HEK293 (cell line): Measurements from ENCODE around the gene APOL1.

ENCODE experiments used
- CTCF ChIA-PET: fragments of 350-600 bp; formaldehyde crosslinking; extraction: SDS; loops from one replicate; lab custom pipeline; 2021; ENCODE audit warnings: antibody characterized with exemption; lab: Yijun Ruan, JAX
- POLR2A ChIA-PET: fragments of 300-600 bp; formaldehyde crosslinking; extraction: SDS; loops from one replicate; lab custom pipeline; 2020; ENCODE audit warnings: antibody characterized with exemption, inconsistent platforms; lab: Yijun Ruan, JAX
- H3K27ac ChIP-seq: fragments of 200-500 bp; sonication (Bioruptor generic); 2 replicates; pipeline ENCODE4 v1.5.1; 2014; ENCODE audit warnings: low read depth, low read length, control low read depth, inconsistent platforms; ENCODE audit errors: extremely low read depth
- H3K36me3 ChIP-seq, 2 experiments: fragments of 200-500 bp in 1 of 2; sonication (Bioruptor generic) in 1 of 2; 1 replicate in 1 of 2; 2 replicates in 1 of 2; pipeline ENCODE4 v1.5.1; 2014 to 2017; ENCODE audit warnings: inconsistent platforms in 2 of 2, low read length in 2 of 2; ENCODE audit not compliant: control insufficient read depth in 2 of 2, insufficient read depth in 1 of 2
- H3K4me1 ChIP-seq: fragments of 200-500 bp; sonication (Bioruptor generic); 2 replicates; pipeline ENCODE4 v1.5.1; 2014; ENCODE audit warnings: mild to moderate bottlenecking, low read length, inconsistent platforms; ENCODE audit not compliant: control insufficient read depth, insufficient read depth
- H3K4me3 ChIP-seq: 2 replicates; pipeline ENCODE4 v1.5.1; 2011; ENCODE audit warnings: low read depth, mild to moderate bottlenecking, control low read depth, low read length, moderate library complexity
- H3K9me3 ChIP-seq: fragments of 200-500 bp; sonication (Bioruptor generic); 2 replicates; pipeline ENCODE4 v1.5.1; 2014; ENCODE audit warnings: low read depth, low read length, inconsistent platforms; ENCODE audit not compliant: control insufficient read depth, insufficient read depth
- EGR2 ChIP-seq: fragments of 450-650 bp; formaldehyde crosslinking; IDR thresholded peaks from 2 replicates; pipeline ENCODE4 v1.5.1; 2016; ENCODE audit warnings: low read depth, missing biosample characterization, missing genetic modification characterization
- HOXC10 ChIP-seq: sonication (generic); formaldehyde crosslinking; IDR thresholded peaks from 2 replicates; pipeline ENCODE4 v1.8.1; 2023; ENCODE audit warnings: mild to moderate bottlenecking, missing genetic modification reagents
- KLF1 ChIP-seq: fragments of 450-650 bp; formaldehyde crosslinking; IDR thresholded peaks from 2 replicates; pipeline ENCODE4 v1.5.1; 2016; ENCODE audit warnings: missing biosample characterization, missing genetic modification characterization
- KLF9 ChIP-seq: fragments of 450-650 bp; formaldehyde crosslinking; IDR thresholded peaks from 2 replicates; pipeline ENCODE4 v1.5.1; 2016; ENCODE audit warnings: missing biosample characterization, missing genetic modification characterization, low read depth
- SCRT2 ChIP-seq: fragments of 450-650 bp; formaldehyde crosslinking; IDR thresholded peaks from 2 replicates; pipeline ENCODE4 v1.5.1; 2016; ENCODE audit warnings: missing biosample characterization, missing genetic modification characterization
- YY1 ChIP-seq: fragments of 450-650 bp; formaldehyde crosslinking; IDR thresholded peaks from 2 replicates; pipeline ENCODE4 v1.5.1; 2018; ENCODE audit warnings: missing biosample characterization, missing genetic modification characterization
- ZFP69B ChIP-seq: fragments of 450-650 bp; formaldehyde crosslinking; IDR thresholded peaks from 2 replicates; pipeline ENCODE4 v1.5.1; 2016; ENCODE audit warnings: missing biosample characterization, missing genetic modification characterization
- ZNF112 ChIP-seq: fragments of 450-650 bp; formaldehyde crosslinking; IDR thresholded peaks from 2 replicates; pipeline ENCODE4 v1.5.0; 2017; ENCODE audit warnings: missing biosample characterization, missing genetic modification characterization
- ZNF140 ChIP-seq: fragments of 450-650 bp; formaldehyde crosslinking; IDR thresholded peaks from 2 replicates; pipeline ENCODE4 v1.5.1; 2016; ENCODE audit warnings: missing biosample characterization, missing genetic modification characterization
- ZNF157 ChIP-seq: fragments of 450-650 bp; formaldehyde crosslinking; IDR thresholded peaks from 2 replicates; pipeline ENCODE4 v1.5.1; 2016; ENCODE audit warnings: missing biosample characterization, missing genetic modification characterization
- ZNF16 ChIP-seq: fragments of 450-650 bp; formaldehyde crosslinking; IDR thresholded peaks from 2 replicates; pipeline ENCODE4 v1.5.1; 2016; ENCODE audit warnings: low read depth, missing biosample characterization, missing genetic modification characterization
- ZNF248 ChIP-seq: fragments of 450-650 bp; formaldehyde crosslinking; IDR thresholded peaks from 2 replicates; pipeline ENCODE4 v1.5.1; 2017; ENCODE audit warnings: missing biosample characterization, missing genetic modification characterization
- ZNF274 ChIP-seq, 2 experiments: fragments of 200-500 bp in 1 of 2; fragments of 450-650 bp in 1 of 2; sonication (Bioruptor generic) in 1 of 2; formaldehyde crosslinking in 1 of 2; IDR thresholded peaks; 2 replicates each; pipeline versions ENCODE4 v1.5.1 to v1.6.1; 2014 to 2016; ENCODE audit warnings: borderline replicate concordance in 1 of 2, inconsistent platforms in 1 of 2, low read length in 1 of 2, missing biosample characterization in 1 of 2, missing genetic modification characterization in 1 of 2
- ZNF341 ChIP-seq: fragments of 450-650 bp; formaldehyde crosslinking; IDR thresholded peaks from 2 replicates; pipeline ENCODE4; 2016; ENCODE audit warnings: low read depth, missing biosample characterization, missing genetic modification characterization
- ZNF37A ChIP-seq: fragments of 450-650 bp; IDR thresholded peaks from 2 replicates; pipeline ENCODE4 v1.5.1; 2018; ENCODE audit warnings: missing biosample characterization, missing genetic modification characterization
- ZNF391 ChIP-seq: fragments of 450-650 bp; formaldehyde crosslinking; IDR thresholded peaks from 2 replicates; pipeline ENCODE4 v1.5.1; 2016; ENCODE audit warnings: low read depth, missing biosample characterization, missing genetic modification characterization, borderline replicate concordance
- ZNF433 ChIP-seq: fragments of 450-650 bp; formaldehyde crosslinking; IDR thresholded peaks from 2 replicates; pipeline ENCODE4 v1.5.1; 2016; ENCODE audit warnings: missing biosample characterization, missing genetic modification characterization, low read depth
- ZNF48 ChIP-seq: fragments of 450-650 bp; formaldehyde crosslinking; IDR thresholded peaks from 2 replicates; pipeline ENCODE4 v1.5.1; 2016; ENCODE audit warnings: missing biosample characterization, missing genetic modification characterization
- ZNF501 ChIP-seq: fragments of 450-650 bp; formaldehyde crosslinking; IDR thresholded peaks from 2 replicates; pipeline ENCODE4 v1.5.1; 2016; ENCODE audit warnings: missing biosample characterization, missing genetic modification characterization
- ZNF514 ChIP-seq: fragments of 450-650 bp; formaldehyde crosslinking; IDR thresholded peaks from 2 replicates; pipeline ENCODE4 v1.5.1; 2016; ENCODE audit warnings: missing biosample characterization, missing genetic modification characterization
- ZNF530 ChIP-seq: fragments of 450-650 bp; formaldehyde crosslinking; IDR thresholded peaks from 2 replicates; pipeline ENCODE4 v1.5.1; 2016; ENCODE audit warnings: low read depth, missing biosample characterization, missing genetic modification characterization
- ZNF548 ChIP-seq: fragments of 450-650 bp; formaldehyde crosslinking; IDR thresholded peaks from 2 replicates; pipeline ENCODE4 v1.5.1; 2016; ENCODE audit warnings: missing biosample characterization, missing genetic modification characterization
- ZNF555 ChIP-seq: fragments of 450-650 bp; formaldehyde crosslinking; conservative IDR thresholded peaks from 2 replicates; pipeline ENCODE4 v1.5.1; 2017; ENCODE audit warnings: missing biosample characterization, mild to moderate bottlenecking, missing genetic modification characterization, inconsistent platforms
- ZNF660 ChIP-seq: fragments of 450-650 bp; IDR thresholded peaks from 2 replicates; pipeline ENCODE4 v1.5.1; 2018; ENCODE audit warnings: missing biosample characterization, mild to moderate bottlenecking, missing genetic modification characterization
- ZNF707 ChIP-seq: fragments of 450-650 bp; formaldehyde crosslinking; IDR thresholded peaks from 2 replicates; pipeline ENCODE4 v1.5.1; 2016; ENCODE audit warnings: missing biosample characterization, missing genetic modification characterization
- ZNF776 ChIP-seq: fragments of 450-650 bp; formaldehyde crosslinking; IDR thresholded peaks from 2 replicates; pipeline ENCODE4 v1.5.0; 2017; ENCODE audit warnings: missing biosample characterization, missing genetic modification characterization, borderline replicate concordance
- ZXDB ChIP-seq: fragments of 450-650 bp; formaldehyde crosslinking; IDR thresholded peaks from 2 replicates; pipeline ENCODE4 v1.5.1; 2016; ENCODE audit warnings: missing biosample characterization, missing genetic modification characterization
- TF ChIP-seq, protein P1 (sequence below): fragments of 450-650 bp; formaldehyde crosslinking; IDR thresholded peaks from 2 replicates; pipeline ENCODE4 v1.5.1; 2017; ENCODE audit warnings: missing biosample characterization, missing genetic modification characterization
- TF ChIP-seq, protein P2 (sequence below): fragments of 450-650 bp; formaldehyde crosslinking; IDR thresholded peaks from 2 replicates; pipeline ENCODE4 v1.5.1; 2016; ENCODE audit warnings: missing biosample characterization, missing genetic modification characterization
- TF ChIP-seq, protein P3 (sequence below): fragments of 450-650 bp; formaldehyde crosslinking; IDR thresholded peaks from 2 replicates; pipeline ENCODE4 v1.5.1; 2016; ENCODE audit warnings: missing biosample characterization, missing genetic modification characterization

The APOL1 gene

DNA sequence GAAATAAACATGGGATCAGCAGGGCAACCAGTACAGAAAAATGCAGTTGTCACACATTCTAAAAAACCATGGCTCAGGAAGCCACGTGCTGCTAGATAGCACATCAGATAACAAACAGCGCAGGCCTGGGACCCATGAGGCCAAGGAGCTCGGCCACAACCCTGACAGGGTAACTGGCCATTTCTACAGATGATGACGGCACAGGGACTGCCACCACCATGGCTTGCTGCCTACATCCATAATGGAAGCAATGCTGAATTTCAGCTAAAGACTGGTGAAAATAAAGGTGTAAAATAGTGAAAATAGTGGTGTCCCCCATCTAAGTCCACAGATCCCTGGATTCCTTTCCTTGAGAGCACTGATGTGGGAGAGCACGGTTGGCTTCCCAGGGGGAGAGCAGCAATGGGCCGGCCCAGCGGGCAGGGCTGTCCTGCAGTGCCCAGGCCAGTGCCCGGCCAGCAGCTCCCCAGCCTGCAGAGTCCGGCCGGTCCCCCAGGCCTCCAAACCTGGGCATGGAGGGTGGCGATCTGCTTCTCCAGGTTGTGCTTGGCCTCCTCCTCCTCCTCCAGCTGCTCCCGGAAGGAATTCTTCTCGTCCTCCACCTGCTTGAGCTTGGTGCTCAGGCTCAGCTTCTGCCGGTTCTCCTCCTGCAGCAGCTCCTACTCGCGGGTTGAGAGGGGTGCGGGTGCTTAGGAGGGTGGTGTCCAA, 40.0 kb downstream of the APOL1 start:
- POLR2A ChIA-PET: interaction anchor here (1.4 to 1.6 kb wide), 2 partner anchors 95 to 189 kb away, joined by 3 to 4 read pairs; partner anchors contain the start of genes MYH9 and TXN2
- no peaks in the 10 kb centered on the region for H3K9me3 ChIP-seq
- no peak overlapping the region for H3K4me3 ChIP-seq
- peaks cover 30 to 86% of the 10 kb centered on the region in 2 experiments for H3K36me3 ChIP-seq
- TF ChIP-seq ZNF707: no peak
- TF ChIP-seq, protein P1, sequence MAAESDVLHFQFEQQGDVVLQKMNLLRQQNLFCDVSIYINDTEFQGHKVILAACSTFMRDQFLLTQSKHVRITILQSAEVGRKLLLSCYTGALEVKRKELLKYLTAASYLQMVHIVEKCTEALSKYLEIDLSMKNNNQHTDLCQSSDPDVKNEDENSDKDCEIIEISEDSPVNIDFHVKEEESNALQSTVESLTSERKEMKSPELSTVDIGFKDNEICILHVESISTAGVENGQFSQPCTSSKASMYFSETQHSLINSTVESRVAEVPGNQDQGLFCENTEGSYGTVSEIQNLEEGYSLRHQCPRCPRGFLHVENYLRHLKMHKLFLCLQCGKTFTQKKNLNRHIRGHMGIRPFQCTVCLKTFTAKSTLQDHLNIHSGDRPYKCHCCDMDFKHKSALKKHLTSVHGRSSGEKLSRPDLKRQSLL (tag by site-specific recombination): no peak
- TF ChIP-seq ZNF391: no peak
- TF ChIP-seq ZNF274 (IDR thresholded peaks at IDR 0.05; ENCODE audit: low read length): no peak
- no peak for TF ChIP-seq ZNF274 (tag by site-specific recombination; IDR thresholded peaks at IDR 0.05; ENCODE audit: borderline replicate concordance)
- no peak for TF ChIP-seq ZNF140 (tag by site-specific recombination)
- TF ChIP-seq ZNF530 (tag by site-specific recombination): no peak
- no peak for TF ChIP-seq ZNF555 (tag by site-specific recombination)
- TF ChIP-seq EGR2: no peak
- TF ChIP-seq ZNF660 (tag by site-specific recombination): no peak
- TF ChIP-seq ZNF248 (tag by site-specific recombination): no peak
- TF ChIP-seq ZNF16 (tag by site-specific recombination): no peak
- TF ChIP-seq ZNF112 (tag by site-specific recombination): no peak
- no peak for TF ChIP-seq ZXDB
- H3K4me1 ChIP-seq: no peaks in the 10 kb centered on the region
- CTCF ChIA-PET: interaction anchor here (0.5 to 2.3 kb wide), 6 partner anchors 9 to 672 kb away, joined by 4 to 12 read pairs (median 6); no protein-coding TSS in a partner anchor
- no peak overlapping the region for H3K27ac ChIP-seq

DNA sequence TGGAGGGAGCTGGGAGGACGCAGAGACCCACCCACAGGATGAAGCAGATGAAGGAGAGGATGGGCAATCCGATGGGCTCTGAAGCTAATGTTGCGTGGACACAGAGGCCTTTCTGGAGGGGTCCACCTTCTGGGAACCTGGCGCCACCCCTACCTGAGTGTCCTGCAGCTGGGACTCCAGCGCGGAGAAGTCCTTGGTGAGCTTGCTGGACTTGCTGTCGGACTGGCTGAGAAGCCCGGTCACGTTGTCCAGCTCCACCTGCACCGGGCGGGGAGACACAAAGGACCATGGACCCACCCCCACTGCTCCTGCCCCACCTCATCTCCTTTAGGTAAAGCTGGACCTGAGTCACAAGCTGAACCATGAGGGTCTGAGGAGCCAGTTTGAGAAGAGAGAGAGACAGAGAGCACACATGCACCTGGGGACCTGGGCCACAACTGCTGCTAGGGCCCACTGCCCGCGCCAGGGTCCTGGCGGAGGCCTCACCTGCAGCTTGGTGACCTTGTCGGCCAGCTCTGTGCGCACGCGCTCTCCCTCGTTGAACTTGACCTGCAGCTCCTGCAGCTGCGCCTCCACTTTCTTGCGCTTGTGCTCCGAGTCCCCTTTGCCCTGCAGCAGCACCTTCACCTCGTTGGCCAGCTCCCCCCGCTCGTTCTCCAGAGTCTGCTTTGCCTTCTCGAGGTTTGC, 40.8 kb downstream of the APOL1 start:
- no peaks in the 10 kb centered on the region for H3K9me3 ChIP-seq
- CTCF ChIA-PET: interaction anchor here (0.6 to 2.3 kb wide), 5 partner anchors 8 to 751 kb away, joined by 3 to 12 read pairs (median 6); no protein-coding TSS in a partner anchor

More for the DNA sequence above, 40.8 kb downstream of the APOL1 start:
- POLR2A ChIA-PET: interaction anchor here (1.4 kb wide), 1 partner anchor 188 kb away, joined by 4 read pairs; the partner anchor contains the start of gene TXN2
- Histone ChIP-seq H3K36me3 (peaks cover 30 to 86% of the 10 kb centered on the region in 2 experiments), H3K4me3 (no peak overlapping the region), H3K27ac (no peak overlapping the region), H3K4me1 (no peaks in the 10 kb centered on the region)
- TF ChIP-seq ZNF433: no peak
- TF ChIP-seq, protein P2, sequence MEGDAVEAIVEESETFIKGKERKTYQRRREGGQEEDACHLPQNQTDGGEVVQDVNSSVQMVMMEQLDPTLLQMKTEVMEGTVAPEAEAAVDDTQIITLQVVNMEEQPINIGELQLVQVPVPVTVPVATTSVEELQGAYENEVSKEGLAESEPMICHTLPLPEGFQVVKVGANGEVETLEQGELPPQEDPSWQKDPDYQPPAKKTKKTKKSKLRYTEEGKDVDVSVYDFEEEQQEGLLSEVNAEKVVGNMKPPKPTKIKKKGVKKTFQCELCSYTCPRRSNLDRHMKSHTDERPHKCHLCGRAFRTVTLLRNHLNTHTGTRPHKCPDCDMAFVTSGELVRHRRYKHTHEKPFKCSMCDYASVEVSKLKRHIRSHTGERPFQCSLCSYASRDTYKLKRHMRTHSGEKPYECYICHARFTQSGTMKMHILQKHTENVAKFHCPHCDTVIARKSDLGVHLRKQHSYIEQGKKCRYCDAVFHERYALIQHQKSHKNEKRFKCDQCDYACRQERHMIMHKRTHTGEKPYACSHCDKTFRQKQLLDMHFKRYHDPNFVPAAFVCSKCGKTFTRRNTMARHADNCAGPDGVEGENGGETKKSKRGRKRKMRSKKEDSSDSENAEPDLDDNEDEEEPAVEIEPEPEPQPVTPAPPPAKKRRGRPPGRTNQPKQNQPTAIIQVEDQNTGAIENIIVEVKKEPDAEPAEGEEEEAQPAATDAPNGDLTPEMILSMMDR (tag by site-specific recombination): no peak
- no peak for TF ChIP-seq ZNF37A (tag by site-specific recombination)
- TF ChIP-seq, protein P3, sequence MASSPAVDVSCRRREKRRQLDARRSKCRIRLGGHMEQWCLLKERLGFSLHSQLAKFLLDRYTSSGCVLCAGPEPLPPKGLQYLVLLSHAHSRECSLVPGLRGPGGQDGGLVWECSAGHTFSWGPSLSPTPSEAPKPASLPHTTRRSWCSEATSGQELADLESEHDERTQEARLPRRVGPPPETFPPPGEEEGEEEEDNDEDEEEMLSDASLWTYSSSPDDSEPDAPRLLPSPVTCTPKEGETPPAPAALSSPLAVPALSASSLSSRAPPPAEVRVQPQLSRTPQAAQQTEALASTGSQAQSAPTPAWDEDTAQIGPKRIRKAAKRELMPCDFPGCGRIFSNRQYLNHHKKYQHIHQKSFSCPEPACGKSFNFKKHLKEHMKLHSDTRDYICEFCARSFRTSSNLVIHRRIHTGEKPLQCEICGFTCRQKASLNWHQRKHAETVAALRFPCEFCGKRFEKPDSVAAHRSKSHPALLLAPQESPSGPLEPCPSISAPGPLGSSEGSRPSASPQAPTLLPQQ (tag by site-specific recombination): no peak
- no peak for TF ChIP-seq ZNF501 (tag by site-specific recombination)
- no peak for TF ChIP-seq ZNF341 (tag by site-specific recombination)
- no peak for TF ChIP-seq SCRT2 (tag by site-specific recombination)
- TF ChIP-seq ZNF514 (tag by site-specific recombination): no peak
- TF ChIP-seq YY1 (tag by site-specific recombination): no peak
- no peak for TF ChIP-seq HOXC10 (CRISPR knock-in tag)
- no peak for TF ChIP-seq ZFP69B (tag by site-specific recombination)
- no peak for TF ChIP-seq ZNF548 (tag by site-specific recombination)
- TF ChIP-seq ZNF157 (tag by site-specific recombination): no peak
- no peak for TF ChIP-seq KLF1 (tag by site-specific recombination)
- TF ChIP-seq ZNF48 (tag by site-specific recombination): no peak
- no peak for TF ChIP-seq KLF9 (tag by site-specific recombination)
- no peak for TF ChIP-seq ZNF776 (tag by site-specific recombination)
